Bladder microvascular endothelial cell (primary cell): ENCODE measurements around the gene VDR. TPM values are rescaled to one million over a fixed set of nuclear protein-coding genes. Genes with fewer than 3 reads are reported as not detected.

Experiments used
- total RNA-seq: library from RNA; depleted of rRNA; stranded (reverse); fragments of >200 nt; gene quantifications from 2 replicates; pipeline ENCODE4 v1.2.3, GENCODE V29; 2014

VDR gene
- total RNA-seq = under 0.01 and 0.19 TPM in 2 replicates

GRCh38 chr12:47904713-47905709 lies at the start of gene VDR:
TSS of gene VDR (minus strand) at chr12:47904994. CDS start at chr12:47879113, 25,881 bp downstream.

GRCh38 chr12:47819896-47820630 lies 84.7 kb downstream of the VDR start, which contains the start of gene HDAC7:
TSS of gene HDAC7 (minus strand) at chr12:47819903. CDS start at chr12:47819785, 118 bp downstream.

Other genes starting within 250 kb of the VDR start
- gene RPAP3, start 199.0 kb downstream of the VDR start, total RNA-seq = 6.8 and 12.3 TPM in 2 replicates
- gene ENDOU, start 179.5 kb downstream of the VDR start, total RNA-seq = under 0.01 and 0.13 TPM in 2 replicates
- 39.3 and 67.5 TPM in 2 replicates for gene RAPGEF3, start 146.1 kb downstream of the VDR start, total RNA-seq
- 14.9 and 20.4 TPM in 2 replicates for gene SLC48A1, start 131.8 kb downstream of the VDR start, total RNA-seq
- 42.1 and 65.5 TPM in 2 replicates for gene HDAC7, start 85.1 kb downstream of the VDR start, total RNA-seq
- gene TMEM106C, start 58.6 kb upstream of the VDR start, total RNA-seq = 49.1 and 71.1 TPM in 2 replicates
- under 0.01 TPM in 1 of 2 replicates, not detected in the other for gene COL2A1, start 99.5 kb upstream of the VDR start, total RNA-seq
- 7.3 and 14.3 TPM in 2 replicates for gene SENP1, start 201.1 kb upstream of the VDR start, total RNA-seq
- gene PFKM, start 214.4 kb upstream of the VDR start, total RNA-seq = 51.6 and 65.0 TPM in 2 replicates